ENCODE data around the gene ZDHHC14. TPM values are rescaled to one million over a fixed set of nuclear protein-coding genes. Genes with fewer than 3 reads are reported as not detected.

Gene ZDHHC14
- total and polyA plus RNA-seq, 2 of the 8 experiments (the other 6 are each of a cell fraction or from before 2014, with no cell fraction given) = 2.9 to 5.3 TPM

DNA sequence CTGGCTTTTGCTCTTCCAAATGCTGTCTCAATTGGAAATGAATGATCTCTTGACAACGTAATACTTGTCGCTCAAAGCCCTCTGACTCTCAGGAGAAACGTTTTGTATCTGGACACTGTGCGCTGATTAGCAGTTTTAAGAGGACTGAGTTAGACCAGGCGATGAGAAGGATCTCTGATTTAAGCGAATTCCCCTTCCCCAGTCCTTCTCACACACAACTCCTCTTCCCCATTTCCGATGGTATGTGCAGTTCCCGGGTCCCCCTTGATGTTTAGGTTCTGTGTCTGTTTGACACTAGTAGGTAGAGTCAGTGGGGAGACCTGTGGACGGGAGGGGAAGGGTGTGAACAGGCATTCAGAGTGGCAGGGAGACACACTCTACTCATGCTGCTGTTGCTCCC, 2.5 kb downstream of the ZDHHC14 start:
- FAIRE-seq (no peak), DNase-seq (ENCODE audit: low read depth in 1 of 2, low spot score in 2 of 2) (no peak)
- Histone ChIP-seq H2AFZ (ENCODE audit: low read length) (no peak overlapping the region), H3K79me2 (ENCODE audit: control insufficient read depth in 1 of 2, insufficient read depth in 2 of 2, low read length in 2 of 2) (no peaks in the 10 kb centered on the region; a peak in 1 of 4 replicates), H4K8ac (ENCODE audit: extremely low read depth, insufficient read depth, low read length) (no peak overlapping the region), H2BK20ac (ENCODE audit: low read length) (no peak overlapping the region), H3K18ac (ENCODE audit: extremely low read depth, low read length) (no peak overlapping the region), H4K91ac (replicated peaks; ENCODE audit: insufficient read length, low read length) (no peak overlapping the region), H2BK12ac (ENCODE audit: low read depth, low read length) (no peak overlapping the region), H2BK120ac (replicated peaks; ENCODE audit: low read depth, low read length) (no peak overlapping the region), H3K27ac (ENCODE audit: low read depth, low read length) (no peak overlapping the region), H3K4ac (replicated peaks; ENCODE audit: insufficient read length, low read depth, low read length) (no peak overlapping the region), H2AK5ac (ENCODE audit: low read depth, low read length) (no peak overlapping the region), H2BK5ac (ENCODE audit: low read depth, low read length) (no peak overlapping the region), H3K36me3 (ENCODE audit: control insufficient read depth in 2 of 4, insufficient read depth in 4 of 4, low read length in 3 of 4) (no peaks in the 10 kb centered on the region; a peak in 1 of 8 replicates), H3K14ac (ENCODE audit: insufficient read length) (no peak overlapping the region), H2BK15ac (ENCODE audit: low read length) (no peak overlapping the region), H4K5ac (ENCODE audit: insufficient read length, low read depth, low read length) (no peak overlapping the region), H3K9me3 (ENCODE audit: insufficient read depth in 2 of 2, low read depth in 1 of 2, low read length in 1 of 2) (no peaks in the 10 kb centered on the region), H3K79me1 (ENCODE audit: low read depth, low read length) (no peaks in the 10 kb centered on the region), H3K4me2 (ENCODE audit: insufficient read depth in 1 of 2, low read depth in 2 of 2, low read length in 2 of 2) (no peak overlapping the region; a peak in 1 of 4 replicates), H4K20me1 (replicated peaks in 1 of 2; ENCODE audit: control insufficient read depth in 1 of 2, insufficient read depth in 2 of 2, low read length in 2 of 2) (no peaks in the 10 kb centered on the region), H3K4me1 (replicated peaks in 1 of 4; ENCODE audit: control insufficient read depth in 3 of 4, insufficient read depth in 4 of 4, low read length in 3 of 4) (peaks cover 0 to 4% (median 2%) of the 10 kb centered on the region in 4 experiments; a peak in 4 of 7 replicates), H3K56ac (replicated peaks; ENCODE audit: insufficient read length, low read depth, low read length) (no peak overlapping the region), H3K9ac (replicated peaks in 1 of 4; ENCODE audit: extremely low read depth in 1 of 4, low read depth in 3 of 4, low read length in 3 of 4) (no peak overlapping the region), H3K4me3 (ENCODE audit: extremely low read depth in 1 of 4, insufficient read depth in 2 of 4, low read depth in 3 of 4, low read length in 4 of 4) (no peak overlapping the region), H3K23ac (ENCODE audit: insufficient read length) (no peak overlapping the region), H3K27me3 (replicated peaks in 1 of 4; ENCODE audit: control insufficient read depth in 3 of 4, extremely low read depth in 1 of 4, insufficient read depth in 3 of 4, low read length in 3 of 4) (peaks cover 5 to 19% (median 11%) of the 10 kb centered on the region in 4 experiments; a peak in 6 of 7 replicates), H3K23me2 (ENCODE audit: low read depth, low read length) (no peaks in the 10 kb centered on the region; the same call in 1 of the 2 replicates)
- WGBS, 2 experiments (ENCODE audit: extremely low coverage in 1 of 2, insufficient coverage in 1 of 2, insufficient read length in 1 of 2, insufficient replicate concordance in 2 of 2, low coverage in 1 of 2, low lambda C conversion rate in 2 of 2, missing lambda C conversion rate in 1 of 2) = 77% methylated on average over 9 of the region's 9 CpGs; no CpG with 5 or more reads in 1 of the 2 experiments
- ChIA-PET POLR2A (ENCODE audit: partially characterized antibody) (no interaction called here), CTCF (ENCODE audit: partially characterized antibody) (interaction anchor here (0.6 to 1.2 kb wide), 3 partner anchors 14 to 918 kb away, joined by 3 read pairs; no protein-coding TSS in a partner anchor)
- TF ChIP-seq JUN (IDR thresholded peaks at IDR 0.05; ENCODE audit: low read depth, low read length) (no peak), BRCA1 (IDR thresholded peaks at IDR 0.05; ENCODE audit: low read depth, low read length) (no peak), CBX8 (IDR thresholded peaks at IDR 0.05; ENCODE audit: borderline replicate concordance, low read depth, low read length) (no peak), SRF (IDR thresholded peaks at IDR 0.05; ENCODE audit: low read depth, low read length) (no peak), HDAC2 (IDR thresholded peaks at IDR 0.05; ENCODE audit: borderline replicate concordance in 1 of 2, low read depth in 2 of 2, low read length in 2 of 2) (no peak), TEAD4 (IDR thresholded peaks at IDR 0.05; ENCODE audit: low read depth, low read length) (no peak), TAF1 (IDR thresholded peaks at IDR 0.05; ENCODE audit: low read depth, low read length) (no peak), SUZ12 (IDR thresholded peaks at IDR 0.05; ENCODE audit: low read length) (no peak), SIRT6 (IDR thresholded peaks at IDR 0.05; ENCODE audit: low read length) (no peak)
- TF ChIP-seq, protein P1, sequence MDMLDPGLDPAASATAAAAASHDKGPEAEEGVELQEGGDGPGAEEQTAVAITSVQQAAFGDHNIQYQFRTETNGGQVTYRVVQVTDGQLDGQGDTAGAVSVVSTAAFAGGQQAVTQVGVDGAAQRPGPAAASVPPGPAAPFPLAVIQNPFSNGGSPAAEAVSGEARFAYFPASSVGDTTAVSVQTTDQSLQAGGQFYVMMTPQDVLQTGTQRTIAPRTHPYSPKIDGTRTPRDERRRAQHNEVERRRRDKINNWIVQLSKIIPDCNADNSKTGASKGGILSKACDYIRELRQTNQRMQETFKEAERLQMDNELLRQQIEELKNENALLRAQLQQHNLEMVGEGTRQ (IDR thresholded peaks at IDR 0.05; ENCODE audit: low read length) = no peak
- TF ChIP-seq, protein P2, sequence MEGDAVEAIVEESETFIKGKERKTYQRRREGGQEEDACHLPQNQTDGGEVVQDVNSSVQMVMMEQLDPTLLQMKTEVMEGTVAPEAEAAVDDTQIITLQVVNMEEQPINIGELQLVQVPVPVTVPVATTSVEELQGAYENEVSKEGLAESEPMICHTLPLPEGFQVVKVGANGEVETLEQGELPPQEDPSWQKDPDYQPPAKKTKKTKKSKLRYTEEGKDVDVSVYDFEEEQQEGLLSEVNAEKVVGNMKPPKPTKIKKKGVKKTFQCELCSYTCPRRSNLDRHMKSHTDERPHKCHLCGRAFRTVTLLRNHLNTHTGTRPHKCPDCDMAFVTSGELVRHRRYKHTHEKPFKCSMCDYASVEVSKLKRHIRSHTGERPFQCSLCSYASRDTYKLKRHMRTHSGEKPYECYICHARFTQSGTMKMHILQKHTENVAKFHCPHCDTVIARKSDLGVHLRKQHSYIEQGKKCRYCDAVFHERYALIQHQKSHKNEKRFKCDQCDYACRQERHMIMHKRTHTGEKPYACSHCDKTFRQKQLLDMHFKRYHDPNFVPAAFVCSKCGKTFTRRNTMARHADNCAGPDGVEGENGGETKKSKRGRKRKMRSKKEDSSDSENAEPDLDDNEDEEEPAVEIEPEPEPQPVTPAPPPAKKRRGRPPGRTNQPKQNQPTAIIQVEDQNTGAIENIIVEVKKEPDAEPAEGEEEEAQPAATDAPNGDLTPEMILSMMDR (IDR thresholded peaks at IDR 0.05; ENCODE audit: control extremely low read depth in 1 of 3, insufficient read depth in 1 of 3, low read depth in 1 of 3, low read length in 3 of 3) = no peak
